ENCODE data around the gene DHX38. TPM values are rescaled to one million over a fixed set of nuclear protein-coding genes. Genes with fewer than 3 reads are reported as not detected.
"Not testable (repeated sequence)": the region's sequence is repeated elsewhere in the genome, so short reads cannot be mapped to it uniquely, and the experiment has no call there.

DHX38 gene
- total RNA-seq, 1 experiment from 2014 or later, result 71.0 TPM

GRCh38 chr16:72055911-72056310 lies 37.7 kb upstream of the DHX38 start:
- peaks cover 10% of the 10 kb centered on the region; the same call in 1 of the 2 replicates for H3K27me3 ChIP-seq (ENCODE audit: insufficient read depth, low read length)
- no peak for DNase-seq (ENCODE audit: low read depth, low spot score)
- CTCF ChIA-PET, result no interaction called here
- ATAC-seq, result no peak
- POLR2A ChIA-PET, result no interaction called here
- BruUV-seq (replicated peaks), result no TSS peak
- no peaks in the 10 kb centered on the region for H4K20me1 ChIP-seq (ENCODE audit: insufficient read depth)
- H3K36me3 ChIP-seq (ENCODE audit: control insufficient read depth in 1 of 2, insufficient read depth in 2 of 2, low read length in 2 of 2), result no peaks in the 10 kb centered on the region
- H3K9me2 ChIP-seq (ENCODE audit: insufficient read depth), result no peaks in the 10 kb centered on the region
- no peaks in the 10 kb centered on the region for H3K9me3 ChIP-seq (ENCODE audit: control insufficient read depth in 1 of 2, insufficient read depth in 1 of 2, low read depth in 1 of 2, low read length in 2 of 2)
- no peak overlapping the region for H2AFZ ChIP-seq (ENCODE audit: low read depth, low read length, poor library complexity, severe bottlenecking)
- no peak overlapping the region for H3K9ac ChIP-seq (ENCODE audit: low read length)
- H3K4me2 ChIP-seq (ENCODE audit: low read length), result no peak overlapping the region
- RAD21 ChIA-PET (ENCODE audit: low non-redundant PET in 1 of 2, low total read pairs in 2 of 2, uncharacterized antibody in 2 of 2, unreplicated experiment in 2 of 2), result no interaction called here
- H3K27ac ChIP-seq (ENCODE audit: low read depth, low read length), result no peak overlapping the region
- no peaks in the 10 kb centered on the region for H3K4me1 ChIP-seq (ENCODE audit: control insufficient read depth in 1 of 2, insufficient read depth in 2 of 2, low read length in 2 of 2)
- H3K79me2 ChIP-seq (ENCODE audit: insufficient read depth, low read length), result no peaks in the 10 kb centered on the region
- intact Hi-C loops (cut with micrococcal nuclease), result no loop called here
- no peak overlapping the region for H3K4me3 ChIP-seq (replicated peaks in 1 of 2; ENCODE audit: low read depth in 1 of 2, low read length in 2 of 2)
- TF ChIP-seq FOSL1 (IDR thresholded peaks at IDR 0.05; ENCODE audit: low read depth), result no peak
- no peak for TF ChIP-seq POLR2AphosphoS5 (IDR thresholded peaks at IDR 0.05; ENCODE audit: low read depth, low read length)
- TF ChIP-seq ATF3 (IDR thresholded peaks at IDR 0.05), result no peak
- no peak for TF ChIP-seq CEBPB (IDR thresholded peaks at IDR 0.05; ENCODE audit: low read depth)
- TF ChIP-seq ELF1 (IDR thresholded peaks at IDR 0.05; ENCODE audit: borderline replicate concordance, low read depth), result no peak
- no peak for TF ChIP-seq ZBTB33 (IDR thresholded peaks at IDR 0.05; ENCODE audit: extremely low read depth, insufficient replicate concordance, low read length)
- no peak for TF ChIP-seq EZH2 (IDR thresholded peaks at IDR 0.05)

- H3K9me2 ChIP-seq (ENCODE audit: insufficient read depth); H3K36me3 ChIP-seq (ENCODE audit: control insufficient read depth in 1 of 2, insufficient read depth in 2 of 2, low read length in 2 of 2); BruUV-seq (replicated peaks); CTCF ChIA-PET; H3K27ac ChIP-seq (ENCODE audit: low read depth, low read length); RAD21 ChIA-PET (ENCODE audit: low non-redundant PET in 1 of 2, low total read pairs in 2 of 2, uncharacterized antibody in 2 of 2, unreplicated experiment in 2 of 2); H3K9ac ChIP-seq (ENCODE audit: low read length); H3K4me2 ChIP-seq (ENCODE audit: low read length); H3K79me2 ChIP-seq (ENCODE audit: insufficient read depth, low read length); H3K9me3 ChIP-seq (ENCODE audit: control insufficient read depth in 1 of 2, insufficient read depth in 1 of 2, low read depth in 1 of 2, low read length in 2 of 2); DNase-seq (ENCODE audit: low read depth, low spot score); H3K4me1 ChIP-seq (ENCODE audit: control insufficient read depth in 1 of 2, insufficient read depth in 2 of 2, low read length in 2 of 2); POLR2A ChIA-PET; ATAC-seq; H2AFZ ChIP-seq (ENCODE audit: low read depth, low read length, poor library complexity, severe bottlenecking); H4K20me1 ChIP-seq (ENCODE audit: insufficient read depth); H3K4me3 ChIP-seq (replicated peaks in 1 of 2; ENCODE audit: low read depth in 1 of 2, low read length in 2 of 2); intact Hi-C loops (cut with micrococcal nuclease): not testable (repeated sequence)
- H3K27me3 ChIP-seq (ENCODE audit: insufficient read depth, low read length), result peaks cover 13% of the 10 kb centered on the region
These were observed 36.3 kb upstream of the DHX38 start for GRCh38 chr16:72057313-72057712.

- H2AFZ ChIP-seq (ENCODE audit: low read depth, low read length, poor library complexity, severe bottlenecking); intact Hi-C loops (cut with micrococcal nuclease); DNase-seq (ENCODE audit: low read depth, low spot score); H3K9me2 ChIP-seq (ENCODE audit: insufficient read depth); H3K4me1 ChIP-seq (ENCODE audit: control insufficient read depth in 1 of 2, insufficient read depth in 2 of 2, low read length in 2 of 2); H3K79me2 ChIP-seq (ENCODE audit: insufficient read depth, low read length); ATAC-seq; H3K4me3 ChIP-seq (replicated peaks in 1 of 2; ENCODE audit: low read depth in 1 of 2, low read length in 2 of 2); H4K20me1 ChIP-seq (ENCODE audit: insufficient read depth); H3K9me3 ChIP-seq (ENCODE audit: control insufficient read depth in 1 of 2, insufficient read depth in 1 of 2, low read depth in 1 of 2, low read length in 2 of 2); RAD21 ChIA-PET (ENCODE audit: low non-redundant PET in 1 of 2, low total read pairs in 2 of 2, uncharacterized antibody in 2 of 2, unreplicated experiment in 2 of 2); POLR2A ChIA-PET; CTCF ChIA-PET; H3K4me2 ChIP-seq (ENCODE audit: low read length); BruUV-seq (replicated peaks); H3K27ac ChIP-seq (ENCODE audit: low read depth, low read length); H3K9ac ChIP-seq (ENCODE audit: low read length); H3K36me3 ChIP-seq (ENCODE audit: control insufficient read depth in 1 of 2, insufficient read depth in 2 of 2, low read length in 2 of 2): not testable (repeated sequence)
- peaks cover 12% of the 10 kb centered on the region for H3K27me3 ChIP-seq (ENCODE audit: insufficient read depth, low read length)
These were observed 34.6 kb upstream of the DHX38 start for GRCh38 chr16:72059060-72059459.

All from HCT116 (cell line).